Measurements from ENCODE around the gene USP40. TPM values are rescaled to one million over a fixed set of nuclear protein-coding genes. Genes with fewer than 3 reads are reported as not detected.

USP40 gene
- total RNA-seq, 1 experiment from 2014 or later: 34.9 TPM

GRCh38 chr2:233563663-233564430 is 2.7 kb downstream of the USP40 start:
- no peak overlapping the region for H3K9ac ChIP-seq (ENCODE audit: low read length)
- H4K20me1 ChIP-seq (ENCODE audit: insufficient read depth): no peaks in the 10 kb centered on the region
- no peak overlapping the region for H2AFZ ChIP-seq (ENCODE audit: low read depth, low read length, poor library complexity, severe bottlenecking)
- no TSS peak for BruUV-seq (replicated peaks)
- no peak overlapping the region for H3K4me3 ChIP-seq (replicated peaks in 1 of 2; ENCODE audit: low read depth in 1 of 2, low read length in 2 of 2)
- no peak overlapping the region for H3K27ac ChIP-seq (ENCODE audit: low read depth, low read length)
- no peaks in the 10 kb centered on the region for H3K9me2 ChIP-seq (ENCODE audit: insufficient read depth)
- H3K4me2 ChIP-seq (ENCODE audit: low read length): no peak overlapping the region
- RAD21 ChIA-PET (ENCODE audit: low non-redundant PET in 1 of 2, low total read pairs in 2 of 2, uncharacterized antibody in 2 of 2, unreplicated experiment in 2 of 2): no interaction called here
- CTCF ChIA-PET: no interaction called here
- TF ChIP-seq TCF7L2 (IDR thresholded peaks at IDR 0.05; ENCODE audit: borderline replicate concordance, extremely low read depth, insufficient read depth, insufficient read length): no peak
- TF ChIP-seq FOSL1 (IDR thresholded peaks at IDR 0.05; ENCODE audit: low read depth): no peak
- TF ChIP-seq SRF (IDR thresholded peaks at IDR 0.05; ENCODE audit: low read depth): no peak
- no peak for TF ChIP-seq CEBPB (IDR thresholded peaks at IDR 0.05; ENCODE audit: low read depth)
- TF ChIP-seq EZH2 (IDR thresholded peaks at IDR 0.05): no peak
- TF ChIP-seq MAX (IDR thresholded peaks at IDR 0.05): no peak
- no peak for TF ChIP-seq ELF1 (IDR thresholded peaks at IDR 0.05; ENCODE audit: borderline replicate concordance, low read depth)
- no peaks in the 10 kb centered on the region for H3K9me3 ChIP-seq (ENCODE audit: control insufficient read depth in 1 of 2, insufficient read depth in 1 of 2, low read depth in 1 of 2, low read length in 2 of 2)
- intact Hi-C loops (cut with micrococcal nuclease): no loop called here
- H3K4me1 ChIP-seq (ENCODE audit: control insufficient read depth in 1 of 2, insufficient read depth in 2 of 2, low read length in 2 of 2): peaks cover 3 to 7% of the 10 kb centered on the region in 2 experiments; a peak in 2 of 4 replicates
- H3K36me3 ChIP-seq (ENCODE audit: control insufficient read depth in 1 of 2, insufficient read depth in 2 of 2, low read length in 2 of 2): peaks cover 0 to 5% of the 10 kb centered on the region in 2 experiments; a peak in 1 of 4 replicates
- peaks cover 7% of the 10 kb centered on the region; the same call in 1 of the 2 replicates for H3K79me2 ChIP-seq (ENCODE audit: insufficient read depth, low read length)
- no peaks in the 10 kb centered on the region for H3K27me3 ChIP-seq (ENCODE audit: insufficient read depth, low read length)
- POLR2A ChIA-PET: no interaction called here
- ATAC-seq (no peak), DNase-seq (ENCODE audit: low read depth, low spot score) (no peak)

Data from HCT116 (cell line).